Measurements from ENCODE around the gene ATG2A. TPM values are rescaled to one million over a fixed set of nuclear protein-coding genes. Genes with fewer than 3 reads are reported as not detected.

Gene ATG2A
- total and polyA plus RNA-seq, 2 of the 8 experiments (the other 6 are each of a cell fraction or from before 2014, with no cell fraction given): 12.1 to 22.1 TPM

DNA sequence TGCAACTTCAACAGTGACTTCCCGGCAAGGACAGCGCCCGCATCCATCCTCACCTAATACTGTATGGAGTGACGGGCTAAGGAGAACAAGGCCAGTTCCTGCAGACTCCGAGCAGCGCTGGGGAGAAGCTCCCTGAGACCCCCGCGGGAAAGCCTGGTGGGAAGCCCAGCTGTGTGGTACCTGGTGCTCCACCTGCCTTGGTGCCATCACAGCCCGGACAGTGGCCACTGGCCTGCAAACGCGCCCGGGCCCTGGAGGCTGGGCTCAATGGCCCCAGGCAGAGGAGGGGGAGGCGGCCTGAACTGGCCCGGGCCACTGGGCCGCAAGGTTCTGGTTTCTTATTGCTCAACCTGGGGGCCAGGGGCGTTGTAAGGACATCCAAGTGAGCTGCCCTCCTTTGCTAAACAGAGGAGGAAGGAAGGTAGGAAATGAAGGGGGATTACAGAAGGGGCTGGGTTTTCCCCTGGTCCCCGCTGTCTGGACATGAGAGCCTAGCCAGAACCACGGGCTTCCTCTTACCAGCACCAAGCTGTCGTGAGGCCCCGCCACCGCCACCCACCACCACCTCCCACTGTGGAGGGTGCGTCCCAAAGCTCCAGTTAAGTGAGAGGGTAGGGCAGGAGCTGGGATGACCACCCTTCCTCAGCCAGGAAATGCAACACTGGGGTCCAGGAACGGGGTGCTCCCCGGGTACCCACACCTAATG, 64.1 kb downstream of the ATG2A start (continued):
- TF ChIP-seq EZH2 (IDR thresholded peaks at IDR 0.05; ENCODE audit: low read depth, low read length, severe bottlenecking) (no peak), RAD21 (IDR thresholded peaks at IDR 0.05 in 1 of 2, conservative IDR thresholded peaks at IDR 0.05 in 1 of 2; ENCODE audit: low read depth in 2 of 2, low read length in 2 of 2) (no peak), RNF2 (IDR thresholded peaks at IDR 0.05; ENCODE audit: borderline replicate concordance, low read depth, low read length, missing control alignments, poor library complexity, severe bottlenecking) (no peak), EGR1 (IDR thresholded peaks at IDR 0.05; ENCODE audit: borderline replicate concordance, low read depth, low read length) (no peak), KDM5A (IDR thresholded peaks at IDR 0.05; ENCODE audit: low read length) (no peak), SIRT6 (IDR thresholded peaks at IDR 0.05; ENCODE audit: low read length) (no peak), SAP30 (IDR thresholded peaks at IDR 0.05; ENCODE audit: insufficient read depth, insufficient replicate concordance, low read length) (no peak)
